Embryonic facial prominence (tissue), 1 donor: Measurements from ENCODE around the gene CALN1.
"Not testable (repeated sequence)": the region's sequence is repeated elsewhere in the genome, so short reads cannot be mapped to it uniquely, and the experiment has no call there.

ENCODE experiments used
- DNase-seq: peaks from one replicate; pipeline ENCODE4 v3.0.0-alpha.2; 2016; ENCODE audit errors: extremely low spot score

Gene CALN1

DNA sequence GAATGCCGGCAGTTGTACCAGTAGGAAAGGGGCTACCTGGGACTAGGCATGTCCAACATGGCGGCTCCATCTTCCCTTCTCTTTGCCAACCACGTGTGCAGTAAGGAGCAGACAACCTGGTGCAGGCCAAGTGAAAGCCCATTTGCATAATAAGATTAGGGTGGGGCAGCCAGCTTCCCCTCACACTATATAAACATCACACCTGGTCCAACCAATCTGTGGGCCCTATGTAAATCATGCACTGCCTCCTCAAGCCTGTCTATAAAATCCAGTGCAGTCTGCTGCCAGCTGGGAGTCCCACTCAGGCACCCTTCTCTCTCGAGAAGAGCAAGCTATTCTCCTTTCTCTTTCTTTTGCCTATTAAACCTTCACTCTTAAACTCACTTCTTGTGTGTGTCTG lies 429.3 kb downstream of the CALN1 start:
- DNase-seq: no peak

DNA sequence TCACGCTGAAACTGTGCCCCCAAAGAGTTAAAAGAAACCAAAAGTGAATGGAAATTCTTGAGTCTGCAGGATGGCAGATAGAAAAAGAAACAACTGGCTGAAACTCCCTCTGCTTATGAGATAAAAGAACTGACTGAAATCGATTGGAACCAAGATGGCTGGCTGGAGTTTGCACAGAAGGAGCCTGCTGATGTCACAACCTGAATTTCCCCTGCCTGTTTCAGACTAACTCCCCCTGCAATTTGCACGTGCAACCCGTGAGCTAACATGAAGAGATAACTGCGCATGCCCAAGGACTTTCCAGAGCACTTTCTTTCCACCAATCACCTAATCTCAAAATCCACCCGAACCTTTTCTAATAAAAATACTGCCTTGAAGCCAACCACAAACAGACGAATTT lies 435.5 kb downstream of the CALN1 start:
- no peak for DNase-seq

DNA sequence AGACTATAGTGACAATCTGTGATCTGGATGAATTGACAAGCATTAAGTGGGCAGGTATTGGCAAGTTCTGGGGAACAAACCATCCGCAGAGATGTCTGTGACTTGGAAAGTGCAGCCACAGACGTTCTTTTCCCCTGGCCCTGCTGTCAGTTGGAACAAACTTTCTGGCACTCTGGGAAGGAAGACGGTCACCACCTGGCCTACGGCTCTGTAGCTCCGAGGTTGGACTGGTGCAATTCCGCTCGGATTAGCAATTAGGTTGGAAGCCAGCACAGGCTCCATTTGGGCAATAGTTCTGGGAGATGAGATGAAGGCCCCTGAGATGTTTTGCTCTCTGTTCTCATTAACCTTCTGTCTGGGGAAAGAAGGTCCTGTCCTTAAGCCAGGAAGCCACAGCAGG lies 437.5 kb downstream of the CALN1 start:
- no peak for DNase-seq

DNA sequence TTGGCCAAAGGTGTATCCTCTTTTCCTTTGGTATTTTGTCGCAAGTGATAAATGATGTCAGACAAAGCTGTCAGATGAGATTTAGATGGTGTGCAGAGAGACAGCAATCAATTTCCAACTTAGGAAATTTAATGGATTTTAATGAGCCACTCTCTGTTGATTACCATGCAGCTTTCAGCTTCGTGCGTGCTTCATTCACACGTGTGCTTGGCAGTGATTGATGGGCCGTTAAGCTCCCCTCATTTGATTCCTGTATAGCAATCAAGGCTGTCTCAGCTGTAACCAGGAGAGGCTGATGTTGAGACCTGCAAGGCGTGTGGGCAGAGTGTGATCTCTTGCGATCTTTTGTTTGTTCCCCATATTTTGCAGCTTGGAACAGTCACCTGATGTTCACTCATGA lies 439.6 kb downstream of the CALN1 start:
- DNase-seq: no peak

DNA sequence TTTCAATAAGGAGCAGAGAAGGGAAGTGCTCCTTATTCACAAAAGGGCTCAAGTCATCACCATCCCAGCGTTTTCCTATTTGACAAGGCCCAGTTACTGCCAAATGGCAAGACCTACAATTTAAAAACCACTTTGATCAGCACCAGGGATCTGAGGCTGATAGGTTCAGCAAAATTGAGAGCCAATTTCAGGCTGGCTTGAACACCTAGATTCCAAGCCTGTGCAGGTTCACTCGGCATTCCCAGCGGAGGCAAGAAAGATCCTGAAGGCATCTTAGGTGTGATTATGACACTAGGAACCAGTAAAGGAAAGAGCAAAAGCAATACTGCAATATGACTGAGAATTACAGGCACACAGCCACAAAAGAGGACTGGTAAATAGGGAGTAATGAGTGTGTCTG lies 441.4 kb downstream of the CALN1 start:
- no peak for DNase-seq

DNA sequence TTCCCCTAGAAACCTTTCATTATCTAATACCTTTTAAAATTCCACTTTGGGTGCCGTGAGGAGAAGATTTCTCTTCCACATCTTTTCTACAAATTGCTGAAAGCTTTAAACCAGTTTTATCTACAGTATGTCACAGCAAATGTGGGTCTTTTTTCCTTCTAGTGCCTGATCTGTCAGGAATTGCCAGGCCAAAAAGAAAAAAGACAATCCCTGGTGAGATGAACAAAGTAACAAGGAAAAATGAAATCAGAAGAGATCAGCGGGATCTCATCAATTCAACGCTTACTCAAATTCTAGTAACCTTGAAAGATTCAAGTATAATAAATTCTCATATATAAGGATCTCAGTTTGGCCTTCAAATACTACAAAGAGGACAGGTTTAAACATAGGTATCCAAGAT lies 449.5 kb downstream of the CALN1 start:
- no peak for DNase-seq

DNA sequence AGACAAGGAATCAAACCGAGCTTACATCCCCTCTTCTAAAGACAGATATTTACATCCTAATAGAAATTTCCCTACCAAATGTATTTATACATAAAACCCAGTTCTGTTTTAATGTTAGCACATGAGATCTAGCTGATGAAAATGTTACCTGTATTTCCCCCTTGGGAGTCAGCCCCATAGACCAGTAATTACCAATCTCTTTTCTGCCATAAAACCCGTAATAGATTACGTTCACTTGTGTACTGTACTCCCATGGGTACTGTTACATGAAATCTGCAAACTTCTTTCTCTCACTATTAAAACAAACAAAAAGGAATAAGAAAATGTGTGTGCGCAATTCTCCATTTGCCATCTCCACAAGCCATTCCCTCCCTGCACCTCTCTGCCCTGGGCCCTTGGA lies 450.9 kb downstream of the CALN1 start:
- DNase-seq: no peak

DNA sequence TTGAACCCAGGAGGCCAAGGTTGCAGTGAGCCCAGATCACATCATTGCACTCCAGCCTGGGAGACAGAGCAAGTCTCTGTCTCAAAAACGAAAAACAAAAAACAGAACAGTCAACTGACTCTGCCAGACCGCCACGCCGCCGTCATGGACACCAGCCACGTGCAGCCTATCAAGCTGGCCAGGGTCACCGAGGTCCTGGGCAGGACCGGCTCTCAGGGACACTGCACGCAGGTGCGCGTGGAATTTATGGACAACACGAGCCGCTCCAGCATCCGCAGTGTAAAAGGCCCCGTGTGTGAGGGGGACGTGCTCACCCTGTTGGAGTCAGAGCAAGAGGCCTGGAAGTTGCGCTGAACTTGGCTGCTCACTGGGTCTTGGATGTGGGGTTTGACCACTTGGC lies 470.0 kb downstream of the CALN1 start:
- no peak for DNase-seq

DNA sequence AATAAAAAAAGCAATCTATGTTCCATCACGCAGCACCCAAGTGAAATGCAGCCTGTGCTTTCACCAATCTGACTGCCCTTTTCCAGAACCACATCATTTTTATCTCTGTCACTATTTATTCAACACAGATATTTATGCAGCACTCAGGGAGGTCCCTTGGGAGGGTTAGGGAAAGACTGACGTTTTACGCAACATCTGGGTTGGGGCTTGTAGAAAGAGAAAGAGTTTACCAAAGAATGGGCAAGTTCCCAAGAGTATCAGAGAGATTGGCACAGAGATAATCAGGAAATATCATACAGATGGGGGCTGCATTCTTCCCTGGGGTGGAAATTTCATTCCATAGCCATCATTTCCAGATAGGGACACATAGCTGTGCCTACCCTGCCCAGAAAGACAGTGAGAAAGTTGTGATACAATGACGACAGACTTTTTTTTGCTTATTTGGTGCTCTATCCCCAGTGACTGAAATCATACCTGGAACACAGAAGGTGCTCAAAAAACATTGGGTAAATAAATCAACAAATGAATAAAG lies 474.2 kb downstream of the CALN1 start:
- DNase-seq: no peak

DNA sequence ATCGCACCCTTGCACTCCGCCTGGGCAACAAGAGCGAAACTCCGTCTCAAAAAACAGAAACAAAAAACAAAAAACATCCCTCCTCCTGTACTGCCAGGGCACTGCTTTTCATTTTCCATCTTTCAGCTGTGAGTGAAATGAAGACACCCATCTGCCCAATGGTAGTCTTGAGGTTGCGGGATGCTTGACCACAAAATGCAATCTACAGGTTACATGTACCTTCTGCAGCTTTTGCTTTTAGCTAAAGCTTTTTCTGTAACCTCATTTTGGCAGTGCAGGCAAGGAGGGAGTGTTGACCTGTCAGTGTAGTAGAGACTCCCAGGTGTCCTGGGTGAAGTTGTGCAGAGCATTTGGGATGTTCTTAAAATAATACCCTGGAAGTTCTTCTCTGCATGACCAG lies 476.5 kb downstream of the CALN1 start:
- DNase-seq: no peak

DNA sequence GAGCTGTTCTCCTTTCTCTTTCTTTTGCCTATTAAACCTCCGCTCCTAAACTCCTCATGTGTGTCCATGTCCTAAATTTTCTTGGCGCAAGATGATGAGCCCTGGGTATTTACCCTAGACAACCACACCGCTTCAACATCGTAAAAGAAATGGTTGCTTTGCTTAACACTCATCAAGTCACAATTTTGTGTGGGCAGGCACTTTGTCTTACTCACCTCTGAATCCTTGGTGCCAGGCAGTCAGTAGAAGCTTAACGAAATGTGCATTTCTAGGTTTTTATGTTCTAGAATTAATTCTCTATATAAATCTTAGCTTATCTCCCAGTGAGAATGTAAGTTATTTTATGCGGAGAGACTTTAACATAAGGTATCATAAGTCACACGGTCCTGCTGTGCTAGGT lies 478.7 kb downstream of the CALN1 start:
- no peak for DNase-seq

DNA sequence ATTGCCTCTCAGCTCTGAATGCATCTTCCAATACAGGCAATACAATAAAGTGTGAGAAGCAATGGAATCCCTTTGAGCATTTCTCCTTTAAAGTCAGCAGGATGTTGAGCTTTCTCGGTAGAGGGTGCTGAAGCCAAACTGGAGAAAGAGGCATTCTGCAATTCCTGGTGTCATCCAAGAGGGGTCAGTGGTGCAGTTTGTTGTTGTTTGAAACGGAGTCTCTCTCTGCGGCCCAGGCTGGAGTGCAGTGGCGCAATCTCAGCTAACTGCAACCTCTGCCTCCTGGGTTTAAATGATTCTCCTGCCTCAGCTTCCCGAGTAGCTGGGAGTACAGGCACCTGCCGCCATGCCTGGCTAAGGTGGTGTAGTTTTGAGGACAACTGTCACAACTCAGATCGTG lies 486.5 kb downstream of the CALN1 start:
- DNase-seq: no peak

DNA sequence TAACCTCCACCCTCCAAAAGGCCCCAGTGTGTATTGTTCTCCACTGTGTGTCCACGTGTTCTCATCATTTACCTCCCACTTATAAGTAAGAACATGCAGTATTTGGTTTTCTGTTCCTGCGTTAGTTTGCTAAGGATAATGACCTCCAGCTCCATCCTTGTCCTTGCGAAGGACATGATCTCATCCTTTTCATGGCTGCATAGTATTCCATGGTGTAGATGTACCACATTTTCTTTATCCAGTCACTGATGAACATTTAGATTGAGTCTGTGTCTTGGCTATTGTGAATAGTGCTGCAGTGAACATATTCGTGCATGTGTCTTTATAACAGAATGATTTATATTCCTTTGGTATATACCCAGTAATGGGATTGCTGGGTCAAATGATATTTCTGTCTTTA lies 497.9 kb downstream of the CALN1 start:
- not testable (repeated sequence) for DNase-seq

DNA sequence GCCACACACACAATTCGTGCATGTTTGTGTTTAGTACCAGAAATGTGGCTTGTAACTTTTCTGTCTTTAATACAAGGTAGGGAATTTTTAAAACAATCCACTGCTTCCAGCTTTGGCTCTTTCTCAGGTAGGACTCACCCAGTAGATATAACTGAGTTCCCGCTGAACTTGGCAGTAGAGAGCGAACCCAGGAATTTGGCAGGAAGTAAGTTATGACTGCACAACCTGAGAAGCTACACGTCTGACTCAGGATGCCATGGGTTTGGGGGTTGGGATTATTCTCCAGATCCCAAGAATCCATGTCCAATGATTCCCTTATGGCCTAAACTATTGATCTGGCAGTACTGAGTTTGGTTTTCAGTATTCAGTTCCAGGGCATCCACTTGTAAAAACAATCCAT lies 499.7 kb downstream of the CALN1 start:
- DNase-seq: no peak

DNA sequence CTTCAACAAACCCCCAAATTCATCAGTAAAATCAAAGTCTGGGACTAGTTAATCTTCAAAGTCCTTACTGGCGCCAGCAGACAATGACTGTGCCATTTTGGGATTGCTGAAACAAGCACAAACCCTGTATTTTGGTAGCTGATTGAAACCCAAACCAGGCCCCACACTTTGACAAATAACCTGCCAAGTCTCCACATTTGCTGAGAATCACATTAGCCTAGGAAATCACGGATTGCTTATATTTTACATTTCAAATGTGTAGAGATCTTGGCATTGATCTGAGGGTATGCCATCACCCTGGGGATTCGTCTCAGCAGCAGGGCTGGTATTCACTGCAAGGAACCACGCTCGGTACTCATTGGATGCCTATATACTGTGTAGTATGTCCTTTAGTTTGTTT lies 501.1 kb downstream of the CALN1 start:
- DNase-seq: no peak

DNA sequence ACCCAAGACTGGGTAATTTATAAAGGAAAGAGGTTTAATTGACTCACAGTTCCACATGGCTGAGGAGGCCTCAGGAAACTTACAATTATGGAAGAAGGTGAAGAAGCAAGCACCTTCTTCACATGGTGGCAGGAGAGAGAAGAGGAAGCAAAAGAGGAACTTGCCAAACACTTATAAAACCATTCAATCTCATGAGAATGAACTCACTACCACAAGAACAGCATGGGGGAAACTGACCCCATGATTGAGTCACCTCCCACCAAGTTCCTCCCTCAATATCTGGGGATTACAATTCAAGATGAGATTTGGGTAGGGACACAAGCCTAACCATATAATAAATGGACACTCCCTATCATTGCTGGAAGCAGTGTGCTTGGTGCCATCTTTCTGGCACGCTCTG lies 506.3 kb downstream of the CALN1 start:
- no peak for DNase-seq

DNA sequence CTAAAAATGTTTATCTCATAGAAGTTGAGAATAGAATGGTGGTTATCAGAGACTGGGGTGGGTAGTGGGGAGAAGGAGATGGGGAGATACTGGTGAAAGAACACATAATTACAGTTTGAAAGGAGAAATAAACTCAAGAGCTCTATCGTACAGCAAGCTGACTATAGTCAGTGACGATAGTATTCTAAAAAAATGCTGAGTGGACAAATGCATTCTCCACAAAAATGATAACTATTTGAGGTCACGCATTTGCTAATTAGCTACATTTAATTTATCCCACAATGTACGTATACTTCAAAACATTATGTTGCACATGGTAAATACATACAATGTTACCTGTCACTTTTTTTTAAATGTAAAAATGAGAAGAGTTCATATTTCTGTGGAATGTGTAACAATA lies 507.7 kb downstream of the CALN1 start:
- DNase-seq: no peak

DNA sequence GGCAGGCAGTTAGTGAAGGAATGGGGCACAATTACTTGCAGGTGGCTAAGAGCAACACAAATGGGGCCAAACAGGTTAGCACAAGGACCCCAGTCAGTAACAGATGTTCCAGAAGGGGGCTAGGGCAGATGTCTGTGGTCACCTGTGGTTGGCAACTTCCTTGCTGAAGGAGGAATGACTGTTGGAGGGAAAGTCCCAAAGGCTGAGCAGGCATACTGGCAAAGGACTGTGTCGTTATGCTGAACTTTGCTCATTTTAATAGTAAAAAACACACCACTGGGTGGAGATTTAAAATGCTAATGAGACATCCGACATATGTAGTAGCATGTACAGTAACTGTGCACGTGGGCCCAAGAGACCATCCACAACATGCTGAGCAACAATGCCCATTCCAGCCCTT lies 511.6 kb downstream of the CALN1 start:
- DNase-seq: no peak

DNA sequence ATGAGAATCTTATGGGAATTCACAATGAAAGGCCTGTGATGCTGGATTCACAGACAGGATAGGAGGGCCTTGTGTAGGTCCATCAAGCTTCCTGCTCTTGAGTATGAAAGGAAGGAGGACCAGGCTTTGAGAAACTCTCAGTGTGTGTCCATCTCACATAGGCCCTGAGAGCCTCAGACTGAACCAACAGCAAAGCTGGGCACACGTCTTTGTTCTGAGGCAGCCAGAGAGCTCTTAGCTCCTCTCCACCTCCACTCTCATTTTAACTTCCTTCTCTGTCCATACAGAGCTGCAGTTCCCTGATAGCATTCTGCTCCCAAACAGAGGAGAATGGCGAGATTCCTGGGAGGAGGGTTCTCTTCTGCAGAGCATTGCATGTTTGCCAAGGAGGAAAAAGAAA lies 515.6 kb downstream of the CALN1 start:
- no peak for DNase-seq

DNA sequence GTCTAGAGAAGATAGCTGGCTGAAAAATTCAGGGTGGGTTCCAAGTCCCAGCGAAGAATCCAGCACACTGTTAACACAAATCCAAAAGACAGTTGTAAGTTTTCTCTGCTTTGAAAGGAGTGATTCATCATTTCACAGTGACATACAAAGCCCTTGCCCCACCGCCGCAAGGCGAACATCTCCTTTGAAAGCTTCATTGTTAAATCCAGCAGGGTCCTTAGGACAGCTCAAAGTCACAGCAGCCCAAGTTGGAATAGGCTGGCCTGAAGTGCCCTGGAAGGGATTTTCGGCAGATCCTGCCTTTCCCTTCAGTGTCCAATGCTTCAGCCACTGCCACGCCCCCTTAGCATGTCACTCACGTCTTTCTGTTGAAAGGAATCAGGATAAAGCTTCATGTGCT lies 526.1 kb downstream of the CALN1 start:
- DNase-seq: no peak

DNA sequence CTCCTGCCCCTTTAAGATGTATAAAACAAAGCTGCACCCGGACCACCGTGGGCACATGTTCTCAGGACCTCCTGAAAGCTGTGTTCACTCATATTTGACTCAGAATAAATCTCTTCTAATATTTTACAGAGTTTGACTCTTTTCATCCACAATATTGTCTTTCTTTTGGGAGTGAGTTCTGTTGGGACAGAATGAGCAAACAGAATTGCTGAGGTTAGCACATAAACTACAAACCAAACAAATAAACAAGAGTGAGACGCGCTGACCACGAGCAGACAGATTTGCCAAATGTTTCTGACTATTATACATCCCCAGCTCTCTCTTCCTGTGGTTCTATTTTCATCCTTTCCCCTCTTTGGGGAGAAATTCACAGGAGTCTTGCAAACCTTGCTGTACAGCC lies 526.7 kb downstream of the CALN1 start:
- no peak for DNase-seq

DNA sequence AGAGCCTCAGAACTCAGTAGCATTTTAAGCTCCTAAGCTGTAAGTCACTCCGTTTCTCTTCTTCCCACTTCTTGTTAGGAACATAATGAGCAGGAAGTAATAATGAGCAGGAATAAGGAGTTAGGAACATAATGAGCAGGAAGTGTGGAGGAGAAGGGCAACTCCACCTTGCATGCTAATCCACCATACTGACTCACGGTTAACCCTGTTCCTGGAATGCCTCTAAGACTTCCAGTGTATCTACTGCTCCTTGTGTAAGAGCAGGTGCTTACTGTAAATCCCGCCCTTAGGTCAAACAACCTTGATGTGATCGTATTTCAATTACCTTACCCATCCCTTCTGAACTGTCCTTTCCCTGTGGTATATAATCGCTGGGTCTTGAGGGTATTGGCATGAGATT lies 528.7 kb downstream of the CALN1 start:
- no peak for DNase-seq

DNA sequence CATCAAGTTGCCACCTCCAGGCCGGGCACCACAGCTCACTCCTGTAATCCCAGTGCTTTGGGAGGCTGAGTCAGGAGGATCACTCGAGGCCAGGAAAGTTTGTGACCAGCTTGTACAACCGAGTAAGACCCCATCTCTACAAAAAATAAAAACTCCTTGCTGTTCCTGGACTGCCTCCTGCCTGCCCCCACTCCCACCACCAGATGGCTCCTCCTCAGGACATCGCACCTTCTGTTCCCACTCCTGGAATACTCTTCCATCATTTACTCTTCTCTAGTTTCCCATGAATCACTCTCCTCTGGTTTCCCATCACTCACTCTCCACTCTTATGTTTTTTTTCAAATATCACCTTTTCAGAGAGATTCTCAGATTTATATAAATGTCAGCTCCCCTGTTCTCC lies 540.7 kb downstream of the CALN1 start:
- no peak for DNase-seq

DNA sequence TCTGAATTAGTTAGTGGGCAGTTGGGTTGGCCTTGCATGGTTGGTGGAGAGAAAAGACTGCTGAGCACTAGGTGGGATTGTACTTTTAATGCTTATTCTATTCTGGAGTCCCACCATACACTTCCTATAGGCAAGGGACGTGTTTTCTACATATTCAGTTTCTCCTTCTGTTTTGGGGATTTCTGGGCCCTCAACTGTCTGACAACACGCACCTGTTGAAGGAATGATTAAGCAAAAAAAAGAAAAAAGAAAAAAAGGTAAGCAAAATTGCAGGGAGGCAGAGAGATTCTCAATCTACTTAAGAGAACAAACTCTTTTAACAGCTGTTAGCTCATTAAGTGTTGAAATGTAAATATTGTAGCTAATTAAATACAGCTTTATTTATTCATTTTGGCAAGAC lies 541.3 kb downstream of the CALN1 start:
- no peak for DNase-seq

DNA sequence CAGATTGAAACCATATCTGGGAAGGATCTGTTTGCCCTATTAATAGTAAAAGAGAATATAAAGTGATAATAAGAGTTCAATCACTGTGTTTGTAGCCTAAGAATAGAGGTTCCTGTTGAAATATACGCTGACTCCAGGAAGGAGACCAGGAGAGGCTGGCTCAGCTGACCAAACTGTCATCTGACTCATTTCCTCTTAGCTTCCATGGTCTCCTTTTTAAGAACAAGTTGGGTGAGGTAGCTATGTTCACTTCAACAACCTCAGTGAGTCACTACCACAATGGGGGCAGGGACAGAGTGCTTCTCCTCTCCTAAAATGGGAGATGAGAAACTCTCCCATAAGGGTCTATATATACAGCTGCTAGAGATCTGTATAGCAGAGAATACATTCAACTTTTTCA lies 543.3 kb downstream of the CALN1 start:
- DNase-seq: no peak
